ENCODE results near the gene GRK2. TPM values are rescaled to one million over a fixed set of nuclear protein-coding genes. Genes with fewer than 3 reads are reported as not detected.

Gene GRK2
- total RNA-seq, 2 donors from 2014 or later, result 27.4 to 36.3 TPM

DNA sequence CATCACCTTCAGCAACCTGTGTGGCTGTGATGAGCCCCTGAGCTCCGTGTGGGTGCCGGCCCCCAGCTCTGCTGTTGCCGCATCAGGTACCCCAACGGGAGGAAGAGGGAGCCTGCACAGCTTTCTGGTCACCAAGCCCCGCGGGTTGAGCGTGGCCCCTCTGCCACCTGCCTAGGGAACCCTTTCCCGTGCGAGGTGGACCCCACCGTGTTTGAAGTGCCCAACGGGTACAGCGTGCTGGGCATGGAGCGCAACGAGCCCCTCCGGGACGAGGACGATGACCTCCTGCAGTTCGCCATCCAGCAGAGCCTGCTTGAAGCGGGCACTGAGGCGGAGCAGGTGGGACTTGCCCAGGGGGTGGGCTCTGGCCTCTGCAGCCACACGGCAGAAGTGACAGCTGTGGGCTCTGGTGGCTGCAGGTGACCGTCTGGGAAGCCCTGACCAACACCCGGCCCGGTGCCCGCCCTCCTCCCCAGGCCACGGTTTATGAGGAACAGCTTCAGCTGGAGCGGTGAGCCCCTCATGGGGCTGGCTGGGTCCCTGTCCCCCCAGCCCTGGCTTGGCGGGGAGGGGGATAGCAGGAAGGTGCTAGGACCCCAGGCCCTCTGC, 35.1 kb downstream of the GRK2 start:
- Histone ChIP-seq H3K36me3 (replicated peaks in 1 of 2; ENCODE audit: insufficient read depth in 1 of 2, low read depth in 2 of 2) (peaks cover 0 to 2% of the 10 kb centered on the region in 2 donors), H3K9me3 (no peaks in the 10 kb centered on the region), H3K27ac (peak overlapping the region in 2 of 4 donors; percentile 72 to 75), H3K27me3 (no peaks in the 10 kb centered on the region), H3K4me3 (no peak overlapping the region), H3K4me1 (peaks cover 34% of the 10 kb centered on the region)
- 84% methylated on average over 27 of the region's 28 CpGs; no CpG with 5 or more reads in 1 of the 2 donors for WGBS, 2 donors
- no peak for DNase-seq
- intact Hi-C loops (cut with DNase I), result no loop called here
- no peak for TF ChIP-seq POLR2A (IDR thresholded peaks at IDR 0.05)
- TF ChIP-seq, protein P1, sequence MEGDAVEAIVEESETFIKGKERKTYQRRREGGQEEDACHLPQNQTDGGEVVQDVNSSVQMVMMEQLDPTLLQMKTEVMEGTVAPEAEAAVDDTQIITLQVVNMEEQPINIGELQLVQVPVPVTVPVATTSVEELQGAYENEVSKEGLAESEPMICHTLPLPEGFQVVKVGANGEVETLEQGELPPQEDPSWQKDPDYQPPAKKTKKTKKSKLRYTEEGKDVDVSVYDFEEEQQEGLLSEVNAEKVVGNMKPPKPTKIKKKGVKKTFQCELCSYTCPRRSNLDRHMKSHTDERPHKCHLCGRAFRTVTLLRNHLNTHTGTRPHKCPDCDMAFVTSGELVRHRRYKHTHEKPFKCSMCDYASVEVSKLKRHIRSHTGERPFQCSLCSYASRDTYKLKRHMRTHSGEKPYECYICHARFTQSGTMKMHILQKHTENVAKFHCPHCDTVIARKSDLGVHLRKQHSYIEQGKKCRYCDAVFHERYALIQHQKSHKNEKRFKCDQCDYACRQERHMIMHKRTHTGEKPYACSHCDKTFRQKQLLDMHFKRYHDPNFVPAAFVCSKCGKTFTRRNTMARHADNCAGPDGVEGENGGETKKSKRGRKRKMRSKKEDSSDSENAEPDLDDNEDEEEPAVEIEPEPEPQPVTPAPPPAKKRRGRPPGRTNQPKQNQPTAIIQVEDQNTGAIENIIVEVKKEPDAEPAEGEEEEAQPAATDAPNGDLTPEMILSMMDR (IDR thresholded peaks at IDR 0.05), result no peak
- ATAC-seq, result no peak

DNA sequence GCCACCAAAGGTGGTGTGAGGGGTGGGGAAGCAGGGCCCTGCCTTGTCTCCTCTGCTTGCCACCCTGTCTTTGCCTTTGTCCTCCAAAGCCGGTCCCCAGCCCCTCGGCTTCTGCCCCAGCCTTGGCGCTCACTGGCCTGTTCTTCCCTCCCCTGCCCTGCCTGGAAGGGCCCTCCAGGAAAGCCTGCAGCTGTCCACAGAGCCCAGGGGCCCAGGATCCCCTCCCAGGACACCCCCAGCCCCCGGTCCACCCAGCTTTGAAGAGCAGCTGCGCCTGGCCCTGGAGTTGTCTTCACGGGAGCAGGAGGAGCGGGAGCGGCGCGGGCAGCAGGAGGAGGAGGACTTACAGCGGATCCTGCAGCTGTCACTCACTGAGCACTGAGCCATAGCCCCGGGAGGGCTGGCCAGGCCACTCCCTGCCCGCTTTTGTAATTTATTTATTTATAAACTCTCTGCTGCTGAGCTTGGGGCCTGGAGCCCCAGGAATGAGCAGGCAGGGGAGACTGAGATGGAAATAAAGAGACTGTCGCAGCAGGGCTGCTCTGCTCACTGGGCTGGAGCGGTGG, 35.8 kb downstream of the GRK2 start:
- ATAC-seq (peak; percentile 33), DNase-seq (peak; percentile 54 to 75 (median 66))
- 29 to 45% methylated on average over 6 to 14 of the region's 15 CpGs for WGBS, 2 donors
- Histone ChIP-seq H3K4me3 (peak overlapping the region in 1 of 2 donors; percentile 44), H3K4me1 (peaks cover 34% of the 10 kb centered on the region), H3K27me3 (no peaks in the 10 kb centered on the region), H3K9me3 (no peaks in the 10 kb centered on the region), H3K27ac (peak overlapping the region; percentile 72 to 87 (median 77)), H3K36me3 (replicated peaks in 1 of 2; ENCODE audit: insufficient read depth in 1 of 2, low read depth in 2 of 2) (peaks cover 0 to 2% of the 10 kb centered on the region in 2 donors)
- TF ChIP-seq, protein P1 (IDR thresholded peaks at IDR 0.05), result no peak
- peak in 2 of 3 donors; percentile 9 to 14 for TF ChIP-seq POLR2A (IDR thresholded peaks at IDR 0.05)
- intact Hi-C loops (cut with DNase I), result no loop called here

DNA sequence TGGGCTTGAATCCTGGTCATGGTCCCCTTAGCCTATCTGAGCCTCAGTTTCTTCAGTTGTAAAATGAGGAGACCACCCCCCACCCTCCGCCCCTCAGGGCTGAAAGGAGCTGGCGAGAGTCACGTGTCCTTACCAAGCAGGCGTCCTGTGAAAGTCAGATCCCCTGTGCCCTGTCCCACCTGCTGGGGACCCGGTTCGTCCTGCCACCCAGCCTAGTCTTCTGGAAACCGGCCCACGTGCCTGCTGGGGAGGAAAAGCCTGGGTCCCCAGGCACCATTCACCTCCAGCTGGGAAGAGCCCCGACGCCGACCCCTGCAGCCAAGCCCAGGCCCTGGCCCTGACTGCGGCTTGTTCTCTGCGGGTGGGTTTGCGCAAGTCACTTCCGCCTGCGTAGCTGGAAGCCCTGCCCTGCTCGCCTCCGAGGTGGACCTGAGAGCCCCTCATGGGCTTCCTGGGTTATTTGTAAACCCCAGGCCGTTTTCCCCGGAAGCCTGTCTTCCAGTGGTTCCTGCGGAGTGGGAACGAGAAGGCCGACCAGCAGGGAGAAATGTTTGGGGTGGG, 36.4 kb downstream of the GRK2 start:
- TF ChIP-seq, protein P1 (IDR thresholded peaks at IDR 0.05), result no peak
- TF ChIP-seq POLR2A (IDR thresholded peaks at IDR 0.05), result peak in 1 of 3 donors; percentile 40
- Histone ChIP-seq H3K27ac (peak overlapping the region; percentile 72 to 87 (median 77)), H3K36me3 (replicated peaks in 1 of 2; ENCODE audit: insufficient read depth in 1 of 2, low read depth in 2 of 2) (peaks cover 0 to 6% of the 10 kb centered on the region in 2 donors), H3K27me3 (no peaks in the 10 kb centered on the region), H3K4me1 (peaks cover 34% of the 10 kb centered on the region), H3K9me3 (no peaks in the 10 kb centered on the region), H3K4me3 (peak overlapping the region; percentile 44 to 97)
- 9% methylated on average over 19 of the region's 23 CpGs; no CpG with 5 or more reads in 1 of the 2 donors for WGBS, 2 donors
- intact Hi-C loops (cut with DNase I), result no loop called here
- peak; percentile 54 to 67 (median 63) for DNase-seq
- peak; percentile 48 for ATAC-seq

DNA sequence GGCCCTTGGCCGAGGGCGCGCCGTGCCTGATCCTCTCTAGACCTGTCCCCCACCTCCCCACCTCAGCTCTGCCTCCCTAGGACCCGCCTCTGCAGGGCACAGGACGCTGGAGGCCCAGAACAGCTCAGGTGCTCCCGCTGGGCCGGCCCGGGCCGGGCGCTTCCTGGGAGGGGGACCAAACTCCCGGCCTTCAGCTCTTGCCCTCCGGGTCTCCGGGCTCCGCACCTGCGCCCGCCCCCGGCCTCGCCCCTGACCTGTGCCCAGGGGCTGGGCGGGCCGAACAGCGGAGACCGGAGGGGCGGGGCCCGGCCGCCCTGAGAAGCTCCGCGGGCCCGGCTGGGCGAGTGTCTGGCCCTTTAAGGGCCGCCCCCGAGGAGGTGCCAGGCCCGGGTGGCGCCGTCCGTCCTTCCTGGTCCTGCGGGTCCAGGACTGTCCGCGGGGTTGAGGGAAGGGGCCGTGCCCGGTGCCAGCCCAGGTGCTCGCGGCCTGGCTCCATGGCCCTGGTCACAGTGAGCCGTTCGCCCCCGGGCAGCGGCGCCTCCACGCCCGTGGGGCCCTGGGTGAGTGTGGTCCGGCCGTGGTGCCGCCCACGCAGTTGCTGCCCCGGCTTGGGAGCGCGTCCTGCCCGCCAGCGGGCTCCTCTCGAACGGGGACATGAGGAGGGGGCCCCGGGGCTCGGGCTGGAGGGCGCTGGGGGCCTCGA, 37.0 kb downstream of the GRK2 start, which contains the start of gene SSH3:
Gene SSH3 (plus strand): TSS at position 399 of the 703 bp plus-strand sequence. CDS start 96 bp downstream, at position 495.
- 0% methylated on average over 64 of the region's 65 CpGs; no CpG with 5 or more reads in 1 of the 2 donors for WGBS, 2 donors
- peak; percentile 83 to 92 (median 90) for DNase-seq
- no peaks in the 10 kb centered on the region for H3K9me3 ChIP-seq
- intact Hi-C loops (cut with DNase I), result no loop called here
- peaks cover 0 to 7% of the 10 kb centered on the region in 2 donors for H3K36me3 ChIP-seq (replicated peaks in 1 of 2; ENCODE audit: insufficient read depth in 1 of 2, low read depth in 2 of 2)
- H3K27ac ChIP-seq, result peak within 1 kb of the TSS; percentile 72 to 87 (median 77)
- TF ChIP-seq POLR2A (IDR thresholded peaks at IDR 0.05), result peak; percentile 34 to 74 (median 67)
- TF ChIP-seq, protein P1 (IDR thresholded peaks at IDR 0.05), result no peak
- peak; percentile 92 for ATAC-seq
- H3K4me1 ChIP-seq, result peaks cover 34% of the 10 kb centered on the region
- H3K27me3 ChIP-seq, result no peaks in the 10 kb centered on the region
- peak within 1 kb of the TSS; percentile 44 to 97 for H3K4me3 ChIP-seq

Data from body of pancreas (tissue), 4 donors.